H9 (cell line): Measurements from ENCODE around the gene FLNA. TPM values are rescaled to one million over a fixed set of nuclear protein-coding genes. Genes with fewer than 3 reads are reported as not detected.

Experiments
- DNase-seq: peaks from one replicate; pipeline ENCODE4 v3.0.0-alpha.2; 2017
- H2AFZ ChIP-seq: one replicate; pipeline ENCODE4 v1.6.1; 2013; ENCODE audit warnings: mild to moderate bottlenecking, low read length, control low read depth, moderate library complexity
- H2AK5ac ChIP-seq: 2 replicates; pipeline ENCODE4 v1.6.1; 2013; ENCODE audit warnings: low read length, control low read depth, mixed read lengths; ENCODE audit not compliant: insufficient read length
- H2BK120ac ChIP-seq: one replicate; pipeline ENCODE4 v1.6.1; 2013; ENCODE audit warnings: low read depth, mild to moderate bottlenecking, low read length, control low read depth, inconsistent platforms; ENCODE audit not compliant: poor library complexity, severe bottlenecking
- H2BK12ac ChIP-seq: 2 replicates; pipeline ENCODE4 v1.6.1; 2013; ENCODE audit warnings: low read length, control low read depth, mixed read lengths, low read depth; ENCODE audit not compliant: insufficient read length
- H2BK15ac ChIP-seq: 2 replicates; pipeline ENCODE4 v1.6.1; 2013; ENCODE audit warnings: low read depth, low read length, control low read depth
- H2BK20ac ChIP-seq: one replicate; pipeline ENCODE4 v1.6.1; 2013; ENCODE audit warnings: low read depth, mild to moderate bottlenecking, low read length, control low read depth, inconsistent platforms; ENCODE audit not compliant: poor library complexity, severe bottlenecking
- H2BK5ac ChIP-seq: 2 replicates; pipeline ENCODE4 v1.6.1; 2013; ENCODE audit warnings: low read length, control low read depth, mixed read lengths; ENCODE audit not compliant: insufficient read length
- H3K14ac ChIP-seq: 2 replicates; pipeline ENCODE4 v1.6.1; 2013; ENCODE audit warnings: low read length, control low read depth; ENCODE audit not compliant: insufficient read depth
- H3K18ac ChIP-seq: 2 replicates; pipeline ENCODE4 v1.6.1; 2013; ENCODE audit warnings: low read depth, mild to moderate bottlenecking, mixed read lengths, low read length, control low read depth; ENCODE audit not compliant: insufficient read length
- H3K23ac ChIP-seq: 2 replicates; pipeline ENCODE4 v1.6.1; 2013; ENCODE audit warnings: low read length, control low read depth, mixed read lengths, low read depth; ENCODE audit not compliant: insufficient read length
- H3K23me2 ChIP-seq: 2 replicates; pipeline ENCODE4 v1.6.1; 2013; ENCODE audit warnings: low read depth, mild to moderate bottlenecking, mixed read lengths, low read length, control low read depth; ENCODE audit not compliant: insufficient read length, poor library complexity, severe bottlenecking
- H3K27ac ChIP-seq: 2 replicates; pipeline ENCODE4 v1.5.1; 2013; ENCODE audit warnings: low read length, control low read depth, mixed read lengths, low read depth; ENCODE audit not compliant: insufficient read length
- H3K27me3 ChIP-seq: 2 replicates; pipeline ENCODE4 v1.6.1; 2013; ENCODE audit warnings: low read length, control low read depth, inconsistent platforms; ENCODE audit not compliant: insufficient read depth
- H3K4ac ChIP-seq: 2 replicates; pipeline ENCODE4 v1.6.1; 2013; ENCODE audit warnings: low read depth, mild to moderate bottlenecking, control low read depth, inconsistent platforms, low read length, moderate library complexity
- H3K4me1 ChIP-seq: 2 replicates; pipeline ENCODE4 v1.6.1; 2013; ENCODE audit warnings: low read length, control low read depth, inconsistent platforms; ENCODE audit not compliant: insufficient read depth
- H3K4me2 ChIP-seq: 2 replicates; pipeline ENCODE4 v1.6.1; 2013; ENCODE audit warnings: low read length, control low read depth, mixed read lengths; ENCODE audit not compliant: insufficient read length, insufficient read depth
- H3K56ac ChIP-seq: 2 replicates; pipeline ENCODE4 v1.6.1; 2013; ENCODE audit warnings: low read depth, mild to moderate bottlenecking, mixed read lengths, low read length, control low read depth; ENCODE audit not compliant: insufficient read length
- H3K79me1 ChIP-seq: 2 replicates; pipeline ENCODE4 v1.6.1; 2013; ENCODE audit warnings: low read depth, mild to moderate bottlenecking, moderate library complexity, low read length, control low read depth, inconsistent platforms; ENCODE audit not compliant: insufficient read depth, poor library complexity, severe bottlenecking
- H3K79me2 ChIP-seq: 2 replicates; pipeline ENCODE4 v1.6.1; 2013; ENCODE audit warnings: low read length, control low read depth, inconsistent platforms; ENCODE audit not compliant: insufficient read depth
- H3K9ac ChIP-seq: 2 replicates; pipeline ENCODE4 v1.6.1; 2013; ENCODE audit warnings: low read length, control low read depth, mixed read lengths; ENCODE audit not compliant: insufficient read length; ENCODE audit errors: extremely low read depth
- H3K9me3 ChIP-seq: one replicate; pipeline ENCODE4 v1.6.1; 2013; ENCODE audit warnings: low read depth, low read length, inconsistent platforms; ENCODE audit not compliant: control insufficient read depth
- H3T11ph ChIP-seq: one replicate; pipeline ENCODE4 v1.6.1; 2013; ENCODE audit warnings: mild to moderate bottlenecking, low read length, control low read depth, inconsistent platforms
- H4K20me1 ChIP-seq: one replicate; pipeline ENCODE4 v1.6.1; 2013; ENCODE audit not compliant: control insufficient read depth, insufficient read length, insufficient read depth
- H4K5ac ChIP-seq: 2 replicates; pipeline ENCODE4 v1.6.1; 2013; ENCODE audit warnings: low read depth, mild to moderate bottlenecking, mixed read lengths, low read length, control low read depth; ENCODE audit not compliant: insufficient read length
- H4K8ac ChIP-seq: replicated peaks from 2 replicates; pipeline ENCODE4 v1.6.1; 2013; ENCODE audit warnings: low read length, control low read depth, mixed read lengths, low read depth; ENCODE audit not compliant: insufficient read length
- H4K91ac ChIP-seq: 2 replicates; pipeline ENCODE4 v1.6.1; 2013; ENCODE audit warnings: low read depth, mild to moderate bottlenecking, moderate library complexity, mixed read lengths, low read length, control low read depth; ENCODE audit not compliant: insufficient read length
- H3K27ac Mint-ChIP-seq, 3 experiments: 2 replicates in 2 of 3; 3 replicates in 1 of 3; pipeline ENCODE4 v1.8.0; 2020 to 2021; ENCODE audit warnings: mixed read lengths in 3 of 3, mild to moderate bottlenecking in 1 of 3, moderate library complexity in 1 of 3
- H3K27me3 Mint-ChIP-seq: 2 replicates; pipeline ENCODE4 v1.8.0; 2021; ENCODE audit warnings: low read depth, mild to moderate bottlenecking, moderate library complexity, mixed read lengths
- H3K36me3 Mint-ChIP-seq, 3 experiments: 2 replicates in 2 of 3; 3 replicates in 1 of 3; pipeline ENCODE4 v1.8.0; 2020 to 2021; ENCODE audit warnings: low read depth in 3 of 3, mixed read lengths in 3 of 3; ENCODE audit not compliant: insufficient read depth in 1 of 3
- H3K4me1 Mint-ChIP-seq, 2 experiments: 2 replicates each; pipeline ENCODE4 v1.8.0; 2020; ENCODE audit warnings: mixed read lengths in 2 of 2
- H3K4me3 Mint-ChIP-seq, 2 experiments: 2 replicates in 1 of 2; 3 replicates in 1 of 2; pipeline ENCODE4 v1.8.0; 2020 to 2021; ENCODE audit warnings: mild to moderate bottlenecking in 2 of 2, mixed read lengths in 2 of 2, moderate library complexity in 1 of 2
- H3K9me3 Mint-ChIP-seq, 2 experiments: 2 replicates in 1 of 2; 3 replicates in 1 of 2; pipeline ENCODE4 v1.8.0; 2020; ENCODE audit warnings: mild to moderate bottlenecking in 2 of 2, mixed read lengths in 2 of 2, moderate library complexity in 1 of 2
- WGBS: extraction: QIAGEN DNeasy Blood & Tissue Kit; methylation state at CpG from one replicate; pipeline ENCODE4 v1.1.7; 2013; ENCODE audit warnings: missing lambda C conversion rate, low lambda C conversion rate, mixed read lengths; ENCODE audit not compliant: insufficient read length; ENCODE audit errors: extremely low coverage; 5-methylcytosine and 5-hydroxymethylcytosine counted together
- total RNA-seq: library from RNA; stranded (reverse); gene quantifications from 2 replicates; pipeline ENCODE4 v1.2.1, GENCODE V29; 2021
- TF ChIP-seq, protein P1 (sequence below): fragments of 200-600 bp; sonication (generic); conservative IDR thresholded peaks from 3 replicates; pipeline ENCODE4 v1.8.0; 2021; ENCODE audit warnings: antibody characterized with exemption, mild to moderate bottlenecking

FLNA gene
- total RNA-seq, 1 experiment from 2014 or later, result 957 TPM

- Histone ChIP-seq H3K9ac (no peak overlapping the region), H3K79me2 (no peaks in the 10 kb centered on the region), H2BK120ac (no peak overlapping the region), H3K4me1 (no peaks in the 10 kb centered on the region), H3T11ph (no peak overlapping the region), H3K18ac (no peak overlapping the region), H4K20me1 (no peaks in the 10 kb centered on the region), H2BK5ac (no peak overlapping the region), H3K56ac (no peak overlapping the region), H3K4me2 (peak overlapping the region; percentile 43), H2BK20ac (no peak overlapping the region), H2AFZ (no peak overlapping the region), H3K4ac (no peak overlapping the region), H4K91ac (no peak overlapping the region), H3K23ac (no peak overlapping the region), H3K27ac (no peak overlapping the region), H4K8ac (no peak overlapping the region), H2AK5ac (no peak overlapping the region), H3K27me3 (no peaks in the 10 kb centered on the region), H2BK15ac (no peak overlapping the region), H2BK12ac (no peak overlapping the region), H3K79me1 (no peaks in the 10 kb centered on the region), H4K5ac (no peak overlapping the region), H3K23me2 (peaks cover 4% of the 10 kb centered on the region), H3K9me3 (peaks cover 13% of the 10 kb centered on the region), H3K14ac (no peak overlapping the region)
- Mint-ChIP-seq H3K36me3 (peaks cover 17 to 35% (median 21%) of the 10 kb centered on the region in 3 experiments), H3K27ac (no peak overlapping the region), H3K27me3 (no peaks in the 10 kb centered on the region), H3K4me3 (peak overlapping the region; percentile 78 to 79), H3K9me3 (peaks cover 44 to 58% of the 10 kb centered on the region in 2 experiments), H3K4me1 (peaks cover 10 to 15% of the 10 kb centered on the region in 2 experiments)
- TF ChIP-seq, protein P1, sequence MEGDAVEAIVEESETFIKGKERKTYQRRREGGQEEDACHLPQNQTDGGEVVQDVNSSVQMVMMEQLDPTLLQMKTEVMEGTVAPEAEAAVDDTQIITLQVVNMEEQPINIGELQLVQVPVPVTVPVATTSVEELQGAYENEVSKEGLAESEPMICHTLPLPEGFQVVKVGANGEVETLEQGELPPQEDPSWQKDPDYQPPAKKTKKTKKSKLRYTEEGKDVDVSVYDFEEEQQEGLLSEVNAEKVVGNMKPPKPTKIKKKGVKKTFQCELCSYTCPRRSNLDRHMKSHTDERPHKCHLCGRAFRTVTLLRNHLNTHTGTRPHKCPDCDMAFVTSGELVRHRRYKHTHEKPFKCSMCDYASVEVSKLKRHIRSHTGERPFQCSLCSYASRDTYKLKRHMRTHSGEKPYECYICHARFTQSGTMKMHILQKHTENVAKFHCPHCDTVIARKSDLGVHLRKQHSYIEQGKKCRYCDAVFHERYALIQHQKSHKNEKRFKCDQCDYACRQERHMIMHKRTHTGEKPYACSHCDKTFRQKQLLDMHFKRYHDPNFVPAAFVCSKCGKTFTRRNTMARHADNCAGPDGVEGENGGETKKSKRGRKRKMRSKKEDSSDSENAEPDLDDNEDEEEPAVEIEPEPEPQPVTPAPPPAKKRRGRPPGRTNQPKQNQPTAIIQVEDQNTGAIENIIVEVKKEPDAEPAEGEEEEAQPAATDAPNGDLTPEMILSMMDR, result no peak
- peak; percentile 82 for DNase-seq
- no CpG with 5 or more reads among the region's 29 CpGs for WGBS
Observed at GRCh38 chrX:154411981-154412340, 37.5 kb upstream of the FLNA start.
